HCT116 (cell line): ENCODE measurements around the gene EPHB4. TPM values are rescaled to one million over a fixed set of nuclear protein-coding genes. Genes with fewer than 3 reads are reported as not detected.

Experiments used
- ATAC-seq: fragments of 200-7000 bp; cut with Tn5 transposase; 2 replicates; pipeline ENCODE4 v1.9.1; 2020; ENCODE audit warnings: mild to moderate bottlenecking, moderate library complexity
- BruUV-seq: library from RNA; stranded (reverse); fragments of 400-500 nt; replicated peaks from 2 replicates; lab custom pipeline; 2021; lab: Mats Ljungman, UMichigan
- CTCF ChIA-PET: fragments of 300-600 bp; sonication (Branson Sonifier 250); formaldehyde crosslinking; loops from one replicate; lab custom pipeline; 2021; ENCODE audit warnings: antibody characterized with exemption; lab: Charles Lee
- POLR2A ChIA-PET: fragments of 300-600, 350-600 bp; sonication (Branson Sonifier 250); formaldehyde crosslinking; loops from one replicate; lab custom pipeline; 2021; ENCODE audit warnings: antibody characterized with exemption; lab: Charles Lee
- RAD21 ChIA-PET, 2 experiments: fragments of 300-600 bp; sonication (Branson Sonifier 250); formaldehyde crosslinking; loops; one replicate each; lab custom pipeline; 2023; ENCODE audit warnings: low total read pairs in 2 of 2; ENCODE audit not compliant: uncharacterized antibody in 2 of 2, unreplicated experiment in 2 of 2, low non-redundant PET in 1 of 2; lab: Charles Lee
- DNase-seq: peaks from one replicate; pipeline ENCODE4 v3.0.0-alpha.2; 2010; ENCODE audit warnings: low read depth, low spot score
- H2AFZ ChIP-seq: fragments of 200-600 bp; shearing (Covaris generic), sonication (generic); 2 replicates; pipeline ENCODE4 v1.6.1; 2017; ENCODE audit warnings: low read depth, mixed run types, mixed read lengths, antibody characterized with exemption, low read length; ENCODE audit not compliant: poor library complexity, severe bottlenecking
- H3K27ac ChIP-seq: 2 replicates; pipeline ENCODE4 v1.5.1; 2012; ENCODE audit warnings: low read depth, low read length
- H3K27me3 ChIP-seq: fragments of 200-600 bp; sonication (generic); 2 replicates; pipeline ENCODE4 v1.6.1; 2016; ENCODE audit warnings: mixed run types, low read length, mixed read lengths; ENCODE audit not compliant: insufficient read depth
- H3K36me3 ChIP-seq, 2 experiments: fragments of 200-500 bp in 1 of 2; fragments of 200-600 bp in 1 of 2; sonication (Bioruptor generic) in 1 of 2; sonication (generic) in 1 of 2; 2 replicates each; pipeline versions ENCODE4 v1.5.1 to v1.6.1; 2014 to 2016; ENCODE audit warnings: low read length in 2 of 2, inconsistent platforms in 1 of 2, mixed read lengths in 1 of 2, mixed run types in 1 of 2; ENCODE audit not compliant: insufficient read depth in 2 of 2, control insufficient read depth in 1 of 2
- H3K4me1 ChIP-seq, 2 experiments: fragments of 200-600 bp in 1 of 2; sonication (generic) in 1 of 2; 2 replicates each; pipeline versions ENCODE4 v1.5.1 to v1.6.1; 2012 to 2017; ENCODE audit warnings: low read length in 2 of 2, inconsistent platforms in 1 of 2, mild to moderate bottlenecking in 1 of 2, mixed read lengths in 1 of 2, mixed run types in 1 of 2, moderate library complexity in 1 of 2; ENCODE audit not compliant: insufficient read depth in 2 of 2, control insufficient read depth in 1 of 2
- H3K4me2 ChIP-seq: fragments of 200-600 bp; sonication (generic); 2 replicates; pipeline ENCODE4 v1.6.1; 2017; ENCODE audit warnings: mixed run types, low read length, mixed read lengths
- H3K4me3 ChIP-seq, 2 experiments: fragments of 200-600 bp in 1 of 2; sonication (generic) in 1 of 2; replicated peaks in 1 of 2; 2 replicates each; pipeline ENCODE4 v1.5.1; 2011 to 2016; ENCODE audit warnings: low read length in 2 of 2, control low read depth in 1 of 2, low read depth in 1 of 2, mild to moderate bottlenecking in 1 of 2, mixed read lengths in 1 of 2, mixed run types in 1 of 2
- H3K79me2 ChIP-seq: fragments of 200-600 bp; sonication (generic); 2 replicates; pipeline ENCODE4 v1.6.1; 2017; ENCODE audit warnings: mild to moderate bottlenecking, mixed run types, low read length, moderate library complexity, mixed read lengths; ENCODE audit not compliant: insufficient read depth
- H3K9ac ChIP-seq: fragments of 200-600 bp; sonication (generic); 2 replicates; pipeline ENCODE4 v1.6.1; 2016; ENCODE audit warnings: low read length, mixed read lengths
- H3K9me2 ChIP-seq: fragments of 200-600 bp; sonication (generic), shearing (Covaris generic); 2 replicates; pipeline ENCODE4 v1.6.1; 2017; ENCODE audit warnings: mixed run types, mild to moderate bottlenecking, moderate library complexity; ENCODE audit not compliant: insufficient read depth
- H3K9me3 ChIP-seq, 2 experiments: fragments of 200-500 bp in 1 of 2; fragments of 200-600 bp in 1 of 2; sonication (Bioruptor generic) in 1 of 2; sonication (generic) in 1 of 2; 2 replicates each; pipeline ENCODE4 v1.6.1; 2014 to 2017; ENCODE audit warnings: low read length in 2 of 2, mixed read lengths in 2 of 2, inconsistent platforms in 1 of 2, low read depth in 1 of 2, mild to moderate bottlenecking in 1 of 2, mixed run types in 1 of 2, moderate library complexity in 1 of 2; ENCODE audit not compliant: control insufficient read depth in 1 of 2, insufficient read depth in 1 of 2
- H4K20me1 ChIP-seq: fragments of 200-600 bp; sonication (generic), shearing (Covaris generic); 2 replicates; pipeline ENCODE4 v1.6.1; 2017; ENCODE audit warnings: mixed run types, mild to moderate bottlenecking, moderate library complexity; ENCODE audit not compliant: insufficient read depth
- CBX3 ChIP-seq: IDR thresholded peaks from 2 replicates; pipeline ENCODE4 v1.6.1; 2012; ENCODE audit warnings: low read depth
- EGR1 ChIP-seq: IDR thresholded peaks from 2 replicates; pipeline ENCODE4 v1.6.1; 2012; ENCODE audit warnings: low read depth
- ELF1 ChIP-seq: IDR thresholded peaks from 2 replicates; pipeline ENCODE4 v1.6.1; 2012; ENCODE audit warnings: low read depth, borderline replicate concordance
- POLR2A ChIP-seq: IDR thresholded peaks from 2 replicates; pipeline ENCODE4 v1.7.0; 2011; ENCODE audit warnings: borderline replicate concordance; ENCODE audit not compliant: insufficient read depth, insufficient read length; ENCODE audit errors: extremely low read depth
- SIN3A ChIP-seq: IDR thresholded peaks from 2 replicates; pipeline ENCODE4 v1.6.1; 2012; ENCODE audit warnings: low read depth
- SP1 ChIP-seq: IDR thresholded peaks from 2 replicates; pipeline ENCODE4 v1.6.1; 2012; ENCODE audit warnings: low read depth
- SRF ChIP-seq: IDR thresholded peaks from 2 replicates; pipeline ENCODE4 v1.6.1; 2012; ENCODE audit warnings: low read depth
- TCF7L2 ChIP-seq: IDR thresholded peaks from 2 replicates; pipeline ENCODE4 v1.7.0; 2011; ENCODE audit warnings: borderline replicate concordance, inconsistent platforms; ENCODE audit not compliant: insufficient read depth, insufficient read length; ENCODE audit errors: extremely low read depth
- YY1 ChIP-seq: IDR thresholded peaks from 2 replicates; pipeline ENCODE4 v1.6.1; 2011; ENCODE audit warnings: low read length, low read depth, moderate library complexity, mild to moderate bottlenecking; ENCODE audit not compliant: insufficient replicate concordance; ENCODE audit errors: extremely low read depth
- intact Hi-C: fragments of 100-400 bp; cut with micrococcal nuclease; formaldehyde crosslinking; loops from 2 replicates; pipeline ENCODE4 v1.10.0; 2022
- total RNA-seq: library from RNA; stranded (reverse); gene quantifications from one replicate; pipeline ENCODE4 v1.2.1, GENCODE V29; 2021; ENCODE audit not compliant: unreplicated experiment

Gene EPHB4
- total RNA-seq, 1 experiment from 2014 or later = 61.1 TPM

- no peak for TF ChIP-seq ELF1
- no peak for TF ChIP-seq SIN3A
Observed at GRCh38 chr7:100860702-100861615, 33.6 kb upstream of the EPHB4 start (continued).

- H3K4me2 ChIP-seq = no peak overlapping the region
- no peak overlapping the region for H3K27ac ChIP-seq
- no TSS peak for BruUV-seq
- H3K9ac ChIP-seq = no peak overlapping the region
- H3K36me3 ChIP-seq = peaks cover 2 to 13% of the 10 kb centered on the region in 2 experiments; a peak in 3 of 4 replicates
- no peak for DNase-seq
- ChIA-PET CTCF (no interaction called here), POLR2A (no interaction called here), RAD21 (no interaction called here)
- H3K4me3 ChIP-seq = no peak overlapping the region
- intact Hi-C loops = no loop called here
- H3K79me2 ChIP-seq = peaks cover 2% of the 10 kb centered on the region; the same call in 1 of the 2 replicates
- no peak overlapping the region for H2AFZ ChIP-seq
- peaks cover 3 to 5% of the 10 kb centered on the region in 2 experiments; a peak in 2 of 4 replicates for H3K4me1 ChIP-seq
- no peak for TF ChIP-seq SP1
- TF ChIP-seq YY1 = no peak
- no peak for TF ChIP-seq CBX3
- no peak for TF ChIP-seq SRF
- no peak for TF ChIP-seq TCF7L2
- TF ChIP-seq EGR1 = no peak
- TF ChIP-seq ELF1 = no peak
- no peak for TF ChIP-seq POLR2A
- TF ChIP-seq, all 23 proteins: peak for 0
- Histone ChIP-seq H3K9me2 (no peaks in the 10 kb centered on the region), H3K9me3 (no peaks in the 10 kb centered on the region), H3K27me3 (no peaks in the 10 kb centered on the region), H4K20me1 (no peaks in the 10 kb centered on the region)
- peak; percentile 13; the same call in 1 of the 2 replicates for ATAC-seq
Observed at GRCh38 chr7:100859856-100860255, 32.5 kb upstream of the EPHB4 start.
